HL-60 (cell line): ENCODE data around the gene RAB9B.

Experiments
- DNase-seq, 2 experiments: peaks; one replicate each; pipeline ENCODE4 v3.0.0-alpha.2; 2010 to 2020; ENCODE audit warnings: low read depth in 1 of 2, low spot score in 1 of 2
- H3K27ac ChIP-seq: fragments of 250-450 bp; sonication (Bioruptor Pico); replicated peaks from 2 replicates; pipeline ENCODE4 v1.5.1; 2020; ENCODE audit warnings: mild to moderate bottlenecking, moderate library complexity
- H3K27me3 ChIP-seq: fragments of 250-450 bp; sonication (Bioruptor Pico); 2 replicates; pipeline ENCODE4 v1.5.1; 2021; ENCODE audit warnings: mild to moderate bottlenecking, moderate library complexity; ENCODE audit not compliant: insufficient read depth, poor library complexity, severe bottlenecking
- H3K4me3 ChIP-seq: replicated peaks from 2 replicates; pipeline ENCODE4 v1.5.1; 2011; ENCODE audit warnings: mild to moderate bottlenecking, control low read depth, low read length; ENCODE audit not compliant: insufficient read depth
- GABPA ChIP-seq: IDR thresholded peaks from 2 replicates; pipeline ENCODE4 v1.6.1; 2012; ENCODE audit warnings: low read depth
- POLR2AphosphoS5 ChIP-seq: IDR thresholded peaks from 2 replicates; pipeline ENCODE4 v1.6.1; 2012; ENCODE audit warnings: low read depth
- SPI1 ChIP-seq: IDR thresholded peaks from 2 replicates; pipeline ENCODE4 v1.6.1; 2012; ENCODE audit warnings: low read depth, mild to moderate bottlenecking, borderline replicate concordance
- TF ChIP-seq, protein P1 (sequence below): IDR thresholded peaks from one replicate; pipeline ENCODE4 v1.5.1; 2011; ENCODE audit warnings: low read length, control low read depth, inconsistent platforms; ENCODE audit not compliant: insufficient read depth
- TF ChIP-seq, protein P2 (sequence below): IDR thresholded peaks from 2 replicates; pipeline ENCODE4 v1.6.1; 2012; ENCODE audit warnings: low read depth; ENCODE audit not compliant: insufficient replicate concordance

The RAB9B gene

DNA sequence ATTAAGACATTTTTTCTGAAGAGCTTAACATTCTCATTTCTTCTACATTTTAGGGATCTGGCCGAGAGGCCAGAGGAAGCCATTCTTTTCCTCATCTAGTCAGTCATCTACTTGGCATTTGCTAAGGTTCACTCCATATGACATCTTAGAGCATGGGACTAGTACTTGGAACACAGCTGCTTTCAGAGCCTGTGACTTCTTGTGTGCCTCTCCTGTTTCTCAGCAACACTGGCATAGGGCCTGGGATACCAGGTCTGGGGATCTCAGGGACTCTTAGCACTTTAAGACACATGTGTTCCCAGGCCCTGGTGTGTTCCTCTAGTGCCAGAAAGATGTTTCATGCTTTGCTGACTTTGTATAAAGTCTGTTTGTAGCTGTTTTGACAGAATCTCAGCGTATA is 48.1 kb downstream of the RAB9B start:
- no peak for DNase-seq
- Histone ChIP-seq H3K4me3 (no peak overlapping the region), H3K27ac (no peak overlapping the region), H3K27me3 (no peaks in the 10 kb centered on the region)
- TF ChIP-seq, protein P1, sequence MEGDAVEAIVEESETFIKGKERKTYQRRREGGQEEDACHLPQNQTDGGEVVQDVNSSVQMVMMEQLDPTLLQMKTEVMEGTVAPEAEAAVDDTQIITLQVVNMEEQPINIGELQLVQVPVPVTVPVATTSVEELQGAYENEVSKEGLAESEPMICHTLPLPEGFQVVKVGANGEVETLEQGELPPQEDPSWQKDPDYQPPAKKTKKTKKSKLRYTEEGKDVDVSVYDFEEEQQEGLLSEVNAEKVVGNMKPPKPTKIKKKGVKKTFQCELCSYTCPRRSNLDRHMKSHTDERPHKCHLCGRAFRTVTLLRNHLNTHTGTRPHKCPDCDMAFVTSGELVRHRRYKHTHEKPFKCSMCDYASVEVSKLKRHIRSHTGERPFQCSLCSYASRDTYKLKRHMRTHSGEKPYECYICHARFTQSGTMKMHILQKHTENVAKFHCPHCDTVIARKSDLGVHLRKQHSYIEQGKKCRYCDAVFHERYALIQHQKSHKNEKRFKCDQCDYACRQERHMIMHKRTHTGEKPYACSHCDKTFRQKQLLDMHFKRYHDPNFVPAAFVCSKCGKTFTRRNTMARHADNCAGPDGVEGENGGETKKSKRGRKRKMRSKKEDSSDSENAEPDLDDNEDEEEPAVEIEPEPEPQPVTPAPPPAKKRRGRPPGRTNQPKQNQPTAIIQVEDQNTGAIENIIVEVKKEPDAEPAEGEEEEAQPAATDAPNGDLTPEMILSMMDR = no peak
- TF ChIP-seq SPI1 = no peak
- TF ChIP-seq, protein P2, sequence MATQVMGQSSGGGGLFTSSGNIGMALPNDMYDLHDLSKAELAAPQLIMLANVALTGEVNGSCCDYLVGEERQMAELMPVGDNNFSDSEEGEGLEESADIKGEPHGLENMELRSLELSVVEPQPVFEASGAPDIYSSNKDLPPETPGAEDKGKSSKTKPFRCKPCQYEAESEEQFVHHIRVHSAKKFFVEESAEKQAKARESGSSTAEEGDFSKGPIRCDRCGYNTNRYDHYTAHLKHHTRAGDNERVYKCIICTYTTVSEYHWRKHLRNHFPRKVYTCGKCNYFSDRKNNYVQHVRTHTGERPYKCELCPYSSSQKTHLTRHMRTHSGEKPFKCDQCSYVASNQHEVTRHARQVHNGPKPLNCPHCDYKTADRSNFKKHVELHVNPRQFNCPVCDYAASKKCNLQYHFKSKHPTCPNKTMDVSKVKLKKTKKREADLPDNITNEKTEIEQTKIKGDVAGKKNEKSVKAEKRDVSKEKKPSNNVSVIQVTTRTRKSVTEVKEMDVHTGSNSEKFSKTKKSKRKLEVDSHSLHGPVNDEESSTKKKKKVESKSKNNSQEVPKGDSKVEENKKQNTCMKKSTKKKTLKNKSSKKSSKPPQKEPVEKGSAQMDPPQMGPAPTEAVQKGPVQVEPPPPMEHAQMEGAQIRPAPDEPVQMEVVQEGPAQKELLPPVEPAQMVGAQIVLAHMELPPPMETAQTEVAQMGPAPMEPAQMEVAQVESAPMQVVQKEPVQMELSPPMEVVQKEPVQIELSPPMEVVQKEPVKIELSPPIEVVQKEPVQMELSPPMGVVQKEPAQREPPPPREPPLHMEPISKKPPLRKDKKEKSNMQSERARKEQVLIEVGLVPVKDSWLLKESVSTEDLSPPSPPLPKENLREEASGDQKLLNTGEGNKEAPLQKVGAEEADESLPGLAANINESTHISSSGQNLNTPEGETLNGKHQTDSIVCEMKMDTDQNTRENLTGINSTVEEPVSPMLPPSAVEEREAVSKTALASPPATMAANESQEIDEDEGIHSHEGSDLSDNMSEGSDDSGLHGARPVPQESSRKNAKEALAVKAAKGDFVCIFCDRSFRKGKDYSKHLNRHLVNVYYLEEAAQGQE = no peak
- TF ChIP-seq POLR2AphosphoS5 = no peak
- TF ChIP-seq GABPA = no peak

DNA sequence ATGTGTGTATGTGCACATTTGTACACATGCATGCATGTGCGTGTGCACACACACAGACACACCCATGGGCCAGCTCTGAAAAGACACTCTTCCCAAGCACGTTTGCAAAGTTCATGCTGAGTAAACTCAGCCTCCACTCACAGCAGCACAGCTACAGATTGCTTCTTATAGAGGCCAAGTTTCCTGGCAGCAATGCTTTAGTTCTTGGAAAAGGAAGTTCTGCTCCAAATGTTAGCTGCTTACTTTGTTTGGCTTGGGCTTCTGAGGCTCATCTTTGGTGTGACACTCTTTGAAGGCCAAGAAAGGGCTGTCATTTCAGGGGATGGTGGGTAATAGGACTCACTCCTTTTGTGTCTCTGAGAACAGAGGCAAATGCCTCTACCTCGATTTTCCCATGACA is 48.9 kb downstream of the RAB9B start:
- Histone ChIP-seq H3K27me3 (no peaks in the 10 kb centered on the region), H3K27ac (no peak overlapping the region), H3K4me3 (no peak overlapping the region)
- TF ChIP-seq POLR2AphosphoS5 (no peak), SPI1 (no peak), GABPA (no peak)
- TF ChIP-seq, protein P2 = no peak
- TF ChIP-seq, protein P1 = no peak
- DNase-seq = no peak

DNA sequence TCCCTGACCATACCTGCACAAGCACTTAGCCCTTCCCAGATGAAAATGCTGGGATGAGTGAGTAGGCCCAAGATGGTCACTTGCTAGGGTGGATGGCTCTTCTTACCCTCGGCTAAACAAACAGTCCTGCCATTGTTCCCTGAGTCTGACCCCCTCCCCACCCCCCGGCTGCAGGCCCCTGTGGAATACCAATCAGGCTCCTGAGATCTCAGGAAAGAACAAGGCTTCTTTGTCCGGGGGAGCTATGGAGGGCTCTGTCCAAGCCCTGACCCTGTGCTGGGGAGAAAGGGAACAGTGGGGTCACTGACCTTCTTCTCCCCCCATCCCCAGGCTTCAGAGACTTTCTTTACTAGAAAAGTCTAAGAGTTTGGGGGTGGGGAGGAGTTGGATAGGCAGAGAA is 49.4 kb downstream of the RAB9B start:
- no peak overlapping the region for H3K4me3 ChIP-seq
- DNase-seq = no peak
- TF ChIP-seq GABPA (no peak), POLR2AphosphoS5 (no peak), SPI1 (no peak)
- H3K27ac ChIP-seq = no peak overlapping the region
- H3K27me3 ChIP-seq = no peaks in the 10 kb centered on the region

DNA sequence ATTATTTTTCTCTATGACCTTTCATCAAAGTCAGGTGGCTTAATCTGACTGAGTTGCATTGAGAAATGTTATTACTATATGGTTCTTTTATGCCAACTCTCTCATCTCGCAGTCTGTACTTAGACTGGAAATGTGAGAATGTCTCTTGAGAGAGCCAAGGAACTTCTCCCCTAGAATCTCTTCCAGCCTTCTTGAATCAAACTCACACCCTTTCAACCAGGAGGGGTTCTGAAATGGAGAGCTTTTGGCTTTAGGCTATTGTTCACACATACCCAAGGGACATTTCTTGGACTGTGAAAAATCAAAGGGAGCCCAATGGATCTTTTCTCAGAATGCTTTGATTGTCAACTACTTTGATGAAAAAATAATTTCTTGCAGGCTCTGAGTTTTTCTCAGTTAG is 50.4 kb downstream of the RAB9B start:
- Histone ChIP-seq H3K27me3 (no peaks in the 10 kb centered on the region), H3K27ac (no peak overlapping the region), H3K4me3 (no peak overlapping the region)
- TF ChIP-seq, protein P1 = no peak
- TF ChIP-seq GABPA (no peak), SPI1 (no peak), POLR2AphosphoS5 (no peak)
- TF ChIP-seq, protein P2 = no peak
- DNase-seq = no peak
